ENCODE results near the gene GARS1. TPM values are rescaled to one million over a fixed set of nuclear protein-coding genes. Genes with fewer than 3 reads are reported as not detected.

GARS1 gene
- polyA plus RNA-seq, 1 donor from 2014 or later = 99.1 TPM

- Histone ChIP-seq H3K4me3 (ENCODE audit: low read length) (no peak overlapping the region), H3K9ac (ENCODE audit: low read length) (no peak overlapping the region), H3K4me2 (ENCODE audit: low read length) (no peak overlapping the region), H3K27me3 (ENCODE audit: insufficient read depth, low read depth, low read length) (no peaks in the 10 kb centered on the region), H4K20me1 (ENCODE audit: insufficient read depth) (no peaks in the 10 kb centered on the region), H3K79me2 (replicated peaks; ENCODE audit: insufficient read depth, low read length) (no peaks in the 10 kb centered on the region), H3K9me3 (ENCODE audit: low read length) (no peaks in the 10 kb centered on the region), H3K9me2 (ENCODE audit: insufficient read depth, low read length) (no peaks in the 10 kb centered on the region), H3K27ac (ENCODE audit: low read length) (no peak overlapping the region), H3K36me3 (ENCODE audit: insufficient read depth, low read length) (no peaks in the 10 kb centered on the region), H2AFZ (ENCODE audit: low read depth, low read length) (no peak overlapping the region), H3F3A (ENCODE audit: insufficient read depth, low read length, poor library complexity, severe bottlenecking) (no peaks in the 10 kb centered on the region)
- TF ChIP-seq CTCF (IDR thresholded peaks at IDR 0.05; ENCODE audit: poor library complexity, severe bottlenecking) (no peak), MXI1 (conservative IDR thresholded peaks at IDR 0.05; ENCODE audit: poor library complexity, severe bottlenecking) (no peak), POLR2AphosphoS5 (IDR thresholded peaks at IDR 0.05) (no peak), EZH2 (IDR thresholded peaks at IDR 0.05; ENCODE audit: borderline replicate concordance, insufficient read depth, low read length, poor library complexity, severe bottlenecking) (no peak), EP300 (conservative IDR thresholded peaks at IDR 0.05; ENCODE audit: poor library complexity, severe bottlenecking) (no peak), TAF1 (IDR thresholded peaks at IDR 0.05; ENCODE audit: low read depth) (no peak), REST (IDR thresholded peaks at IDR 0.05; ENCODE audit: borderline replicate concordance) (no peak), SMC3 (conservative IDR thresholded peaks at IDR 0.05; ENCODE audit: poor library complexity) (no peak), RAD21 (conservative IDR thresholded peaks at IDR 0.05) (no peak)
These were observed 64.6 kb downstream of the GARS1 start for GRCh38 chr7:30659312-30659711.

- no peaks in the 10 kb centered on the region for H3K9me2 ChIP-seq (ENCODE audit: insufficient read depth, low read length)
- H3K4me3 ChIP-seq (ENCODE audit: low read length) = no peak overlapping the region
- TF ChIP-seq EP300 (conservative IDR thresholded peaks at IDR 0.05; ENCODE audit: poor library complexity, severe bottlenecking) (no peak), MXI1 (conservative IDR thresholded peaks at IDR 0.05; ENCODE audit: poor library complexity, severe bottlenecking) (no peak), EZH2 (IDR thresholded peaks at IDR 0.05; ENCODE audit: borderline replicate concordance, insufficient read depth, low read length, poor library complexity, severe bottlenecking) (no peak), RAD21 (conservative IDR thresholded peaks at IDR 0.05) (no peak), TAF1 (IDR thresholded peaks at IDR 0.05; ENCODE audit: low read depth) (no peak), CTCF (IDR thresholded peaks at IDR 0.05; ENCODE audit: poor library complexity, severe bottlenecking) (no peak), SMC3 (conservative IDR thresholded peaks at IDR 0.05; ENCODE audit: poor library complexity) (no peak), REST (IDR thresholded peaks at IDR 0.05; ENCODE audit: borderline replicate concordance) (no peak), POLR2AphosphoS5 (IDR thresholded peaks at IDR 0.05) (no peak)
- no peak overlapping the region for H2AFZ ChIP-seq (ENCODE audit: low read depth, low read length)
- H3K27me3 ChIP-seq (ENCODE audit: insufficient read depth, low read depth, low read length) = no peaks in the 10 kb centered on the region
- no peak overlapping the region for H3K4me2 ChIP-seq (ENCODE audit: low read length)
- H3K27ac ChIP-seq (ENCODE audit: low read length) = no peak overlapping the region
- H3K9ac ChIP-seq (ENCODE audit: low read length) = no peak overlapping the region
- no peaks in the 10 kb centered on the region for H4K20me1 ChIP-seq (ENCODE audit: insufficient read depth)
- H3F3A ChIP-seq (ENCODE audit: insufficient read depth, low read length, poor library complexity, severe bottlenecking) = no peaks in the 10 kb centered on the region
- H3K36me3 ChIP-seq (ENCODE audit: insufficient read depth, low read length) = no peaks in the 10 kb centered on the region
- H3K9me3 ChIP-seq (ENCODE audit: low read length) = no peaks in the 10 kb centered on the region
- no peaks in the 10 kb centered on the region for H3K79me2 ChIP-seq (replicated peaks; ENCODE audit: insufficient read depth, low read length)
These were observed 65.9 kb downstream of the GARS1 start for GRCh38 chr7:30660331-30661255.
